ENCODE measurements around the gene APPBP2. TPM values are rescaled to one million over a fixed set of nuclear protein-coding genes. Genes with fewer than 3 reads are reported as not detected.

Gene APPBP2
- total RNA-seq, 1 donor from 2014 or later, result 48.0 TPM

DNA sequence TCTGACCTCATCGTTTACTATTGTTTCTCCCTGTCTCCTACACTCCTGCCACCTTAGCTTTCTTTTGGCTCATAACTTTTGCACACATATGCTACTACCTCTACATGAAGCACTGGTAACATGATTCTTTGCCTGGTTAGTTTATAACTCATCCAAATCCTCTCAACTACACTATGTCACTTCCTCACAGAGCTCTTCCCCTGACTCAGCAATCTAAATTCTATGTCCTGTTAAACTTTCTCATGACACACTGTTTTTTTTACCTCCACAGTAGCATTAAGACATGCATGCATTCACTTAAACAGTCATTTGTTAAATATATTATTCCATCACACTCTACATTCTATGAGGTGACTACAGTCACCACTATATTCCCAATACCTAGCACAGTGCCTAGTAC lies 19.7 kb downstream of the APPBP2 start:
- peaks cover 8% of the 10 kb centered on the region for H3K36me3 Mint-ChIP-seq
- H2AFZ ChIP-seq (replicated peaks), result no peak overlapping the region
- H3K4me2 ChIP-seq, result no peak overlapping the region
- H3K79me2 ChIP-seq (ENCODE audit: low read depth), result peaks cover 99% of the 10 kb centered on the region
- H3K9ac ChIP-seq, result no peak overlapping the region
- H3K9me3 ChIP-seq (ENCODE audit: low read depth), result no peaks in the 10 kb centered on the region
- H3K4me1 ChIP-seq, result no peaks in the 10 kb centered on the region
- no peak overlapping the region for H3K4me3 ChIP-seq
- TF ChIP-seq, protein P1, sequence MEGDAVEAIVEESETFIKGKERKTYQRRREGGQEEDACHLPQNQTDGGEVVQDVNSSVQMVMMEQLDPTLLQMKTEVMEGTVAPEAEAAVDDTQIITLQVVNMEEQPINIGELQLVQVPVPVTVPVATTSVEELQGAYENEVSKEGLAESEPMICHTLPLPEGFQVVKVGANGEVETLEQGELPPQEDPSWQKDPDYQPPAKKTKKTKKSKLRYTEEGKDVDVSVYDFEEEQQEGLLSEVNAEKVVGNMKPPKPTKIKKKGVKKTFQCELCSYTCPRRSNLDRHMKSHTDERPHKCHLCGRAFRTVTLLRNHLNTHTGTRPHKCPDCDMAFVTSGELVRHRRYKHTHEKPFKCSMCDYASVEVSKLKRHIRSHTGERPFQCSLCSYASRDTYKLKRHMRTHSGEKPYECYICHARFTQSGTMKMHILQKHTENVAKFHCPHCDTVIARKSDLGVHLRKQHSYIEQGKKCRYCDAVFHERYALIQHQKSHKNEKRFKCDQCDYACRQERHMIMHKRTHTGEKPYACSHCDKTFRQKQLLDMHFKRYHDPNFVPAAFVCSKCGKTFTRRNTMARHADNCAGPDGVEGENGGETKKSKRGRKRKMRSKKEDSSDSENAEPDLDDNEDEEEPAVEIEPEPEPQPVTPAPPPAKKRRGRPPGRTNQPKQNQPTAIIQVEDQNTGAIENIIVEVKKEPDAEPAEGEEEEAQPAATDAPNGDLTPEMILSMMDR (IDR thresholded peaks at IDR 0.05), result no peak
- no peak for TF ChIP-seq EZH2 (IDR thresholded peaks at IDR 0.05)
- TF ChIP-seq EZH2phosphoT487 (IDR thresholded peaks at IDR 0.05), result no peak
- H3K9me3 Mint-ChIP-seq, result no peaks in the 10 kb centered on the region
- DNase-seq (ENCODE audit: low spot score), result no peak
- H3K4me1 Mint-ChIP-seq, result no peaks in the 10 kb centered on the region
- no peaks in the 10 kb centered on the region for H3K27me3 ChIP-seq
- no peaks in the 10 kb centered on the region for H3K36me3 ChIP-seq
- H3K27ac Mint-ChIP-seq, result no peak overlapping the region
- H4K20me1 ChIP-seq (ENCODE audit: low read depth), result peaks cover 28% of the 10 kb centered on the region
- H3F3A ChIP-seq (ENCODE audit: low read depth), result no peaks in the 10 kb centered on the region
- no peak overlapping the region for H3K27ac ChIP-seq
- H3K27me3 Mint-ChIP-seq (ENCODE audit: insufficient read depth, low read depth), result no peaks in the 10 kb centered on the region
- no peak overlapping the region for H3K4me3 Mint-ChIP-seq

DNA sequence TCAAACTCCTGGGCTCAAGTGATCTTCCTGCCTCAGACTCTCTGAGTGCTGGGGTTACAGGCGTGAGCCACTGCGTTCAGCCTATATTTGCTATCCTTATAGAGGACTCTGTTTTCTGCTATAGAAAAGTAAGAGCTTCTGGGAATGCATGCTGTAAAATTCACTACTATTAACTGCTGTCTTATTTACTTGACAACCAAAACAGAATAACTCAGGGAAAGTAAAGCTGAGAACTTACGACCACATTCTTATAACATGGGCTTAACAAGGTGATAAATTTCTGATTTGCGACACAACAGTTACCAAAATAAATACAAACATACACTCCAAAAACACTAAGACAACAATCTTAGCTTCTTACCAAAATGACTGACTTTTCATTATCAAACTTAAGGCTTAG lies 23.9 kb downstream of the APPBP2 start:
- Histone ChIP-seq H3K9me3 (ENCODE audit: low read depth) (no peaks in the 10 kb centered on the region), H4K20me1 (ENCODE audit: low read depth) (peaks cover 4% of the 10 kb centered on the region), H3K36me3 (peaks cover 9% of the 10 kb centered on the region), H3K4me3 (no peak overlapping the region), H3K4me1 (no peaks in the 10 kb centered on the region), H2AFZ (replicated peaks) (no peak overlapping the region), H3K9ac (no peak overlapping the region), H3K4me2 (no peak overlapping the region), H3F3A (ENCODE audit: low read depth) (no peaks in the 10 kb centered on the region), H3K27ac (no peak overlapping the region), H3K27me3 (no peaks in the 10 kb centered on the region), H3K79me2 (ENCODE audit: low read depth) (peaks cover 75% of the 10 kb centered on the region)
- H3K4me3 Mint-ChIP-seq, result no peak overlapping the region
- no peak for DNase-seq (ENCODE audit: low spot score)
- TF ChIP-seq EZH2phosphoT487 (IDR thresholded peaks at IDR 0.05), result no peak
- TF ChIP-seq EZH2 (IDR thresholded peaks at IDR 0.05), result no peak
- TF ChIP-seq, protein P1 (IDR thresholded peaks at IDR 0.05), result no peak
- no peaks in the 10 kb centered on the region for H3K4me1 Mint-ChIP-seq
- H3K27me3 Mint-ChIP-seq (ENCODE audit: insufficient read depth, low read depth), result no peaks in the 10 kb centered on the region
- H3K9me3 Mint-ChIP-seq, result no peaks in the 10 kb centered on the region
- peaks cover 22% of the 10 kb centered on the region for H3K36me3 Mint-ChIP-seq
- H3K27ac Mint-ChIP-seq, result no peak overlapping the region

DNA sequence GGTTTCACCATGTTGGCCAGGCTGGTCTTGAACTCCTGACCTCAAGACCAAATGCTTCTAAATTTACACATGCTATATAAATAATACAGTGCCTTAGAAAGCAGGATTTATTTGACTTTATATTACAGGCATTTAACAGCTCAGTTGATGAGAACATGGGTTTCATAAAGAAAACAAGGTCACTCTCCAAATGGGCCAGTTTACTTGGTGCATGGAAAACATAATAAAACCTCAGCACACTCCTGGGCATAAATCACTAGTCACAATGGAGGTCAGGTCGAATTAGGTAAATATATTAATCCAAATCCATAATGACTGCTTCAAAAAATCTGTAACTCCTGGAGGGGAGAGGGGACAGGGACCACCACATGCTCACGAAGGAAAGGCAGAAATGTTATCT lies 24.5 kb downstream of the APPBP2 start:
- Histone ChIP-seq H3K9me3 (ENCODE audit: low read depth) (no peaks in the 10 kb centered on the region), H3K36me3 (peaks cover 9% of the 10 kb centered on the region), H3K9ac (no peak overlapping the region), H3F3A (ENCODE audit: low read depth) (no peaks in the 10 kb centered on the region), H3K27me3 (no peaks in the 10 kb centered on the region), H3K4me2 (no peak overlapping the region), H4K20me1 (ENCODE audit: low read depth) (peaks cover 4% of the 10 kb centered on the region), H3K79me2 (ENCODE audit: low read depth) (peaks cover 70% of the 10 kb centered on the region), H3K4me1 (no peaks in the 10 kb centered on the region), H2AFZ (replicated peaks) (no peak overlapping the region), H3K4me3 (no peak overlapping the region), H3K27ac (no peak overlapping the region)
- Mint-ChIP-seq H3K27ac (no peak overlapping the region), H3K9me3 (no peaks in the 10 kb centered on the region), H3K4me3 (no peak overlapping the region), H3K27me3 (ENCODE audit: insufficient read depth, low read depth) (no peaks in the 10 kb centered on the region), H3K4me1 (no peaks in the 10 kb centered on the region), H3K36me3 (peaks cover 26% of the 10 kb centered on the region)
- no peak for DNase-seq (ENCODE audit: low spot score)
- TF ChIP-seq EZH2phosphoT487 (IDR thresholded peaks at IDR 0.05) (no peak), EZH2 (IDR thresholded peaks at IDR 0.05) (no peak)
- TF ChIP-seq, protein P1 (IDR thresholded peaks at IDR 0.05), result no peak

Data from neural progenitor cell (in vitro differentiated cells).